BJ (cell line): ENCODE data around the gene CACNB3. TPM values are rescaled to one million over a fixed set of nuclear protein-coding genes. Genes with fewer than 3 reads are reported as not detected.

Source experiments
- CTCF ChIA-PET: fragments of 350-600 bp; formaldehyde crosslinking; extraction: SDS; loops from one replicate; lab custom pipeline; 2021; ENCODE audit warnings: antibody characterized with exemption, inconsistent platforms; lab: Yijun Ruan, JAX
- POLR2A ChIA-PET: fragments of 300-600 bp; sonication (Branson Sonifier 250); formaldehyde crosslinking; extraction: SDS; loops from one replicate; lab custom pipeline; 2021; ENCODE audit warnings: antibody characterized with exemption; lab: Charles Lee
- DNase-seq: peaks from one replicate; pipeline ENCODE4 v3.0.0-alpha.2; 2011; ENCODE audit warnings: low read depth
- H3K27me3 ChIP-seq: 2 replicates; pipeline ENCODE4 v1.6.0; 2011; ENCODE audit warnings: low read length; ENCODE audit not compliant: control insufficient read depth, insufficient read depth
- H3K36me3 ChIP-seq: 2 replicates; pipeline ENCODE4 v1.5.1; 2011; ENCODE audit warnings: low read length; ENCODE audit not compliant: control insufficient read depth, insufficient read depth
- H3K4me3 ChIP-seq: 2 replicates; pipeline ENCODE4 v1.5.1; 2011; ENCODE audit warnings: low read depth, mild to moderate bottlenecking, control low read depth, low read length
- polyA plus RNA-seq: library from polyadenylated mRNA; depleted of rRNA; stranded (reverse); fragments of >200 nt; gene quantifications from 2 replicates; pipeline ENCODE4 v1.2.3, GENCODE V29; 2011
- TF ChIP-seq, protein P1 (sequence below): IDR thresholded peaks from 2 replicates; pipeline ENCODE4 v1.5.1; 2011; ENCODE audit warnings: low read depth, mild to moderate bottlenecking, control low read depth, inconsistent platforms, low read length, moderate library complexity; ENCODE audit not compliant: insufficient read depth

Gene CACNB3
- polyA plus RNA-seq, 1 experiment, result 48.2 TPM

DNA sequence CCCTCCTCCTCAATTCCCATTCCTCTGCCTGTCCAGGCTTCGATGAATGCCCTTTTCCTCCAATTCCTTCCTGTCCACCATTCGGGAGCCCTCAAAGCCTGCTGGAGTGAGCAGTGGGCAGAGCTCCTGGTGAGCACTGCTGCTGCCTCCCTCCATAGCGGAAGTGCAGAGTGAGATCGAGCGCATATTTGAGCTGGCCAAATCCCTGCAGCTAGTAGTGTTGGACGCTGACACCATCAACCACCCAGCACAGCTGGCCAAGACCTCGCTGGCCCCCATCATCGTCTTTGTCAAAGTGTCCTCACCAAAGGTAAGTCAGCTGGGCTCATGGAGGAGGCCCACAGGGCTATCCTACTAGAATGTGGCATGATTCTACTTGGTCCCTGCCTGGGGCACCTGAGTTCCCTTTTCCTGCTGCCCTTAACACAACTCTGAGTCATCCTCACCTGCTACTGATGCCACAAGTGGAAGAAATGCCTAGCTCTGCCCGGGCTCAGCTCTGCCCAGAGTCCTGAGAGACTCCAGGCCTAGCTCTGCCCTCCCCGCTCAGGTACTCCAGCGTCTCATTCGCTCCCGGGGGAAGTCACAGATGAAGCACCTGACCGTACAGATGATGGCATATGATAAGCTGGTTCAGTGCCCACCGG is 8.0 kb downstream of the CACNB3 start:
- CTCF ChIA-PET, result interaction anchor here (1.3 to 4.9 kb wide), 3 partner anchors 12 to 152 kb away, joined by 3 to 17 read pairs (median 14); partner anchors contain the start of genes DDX23 and WNT1
- POLR2A ChIA-PET, result no interaction called here

DNA sequence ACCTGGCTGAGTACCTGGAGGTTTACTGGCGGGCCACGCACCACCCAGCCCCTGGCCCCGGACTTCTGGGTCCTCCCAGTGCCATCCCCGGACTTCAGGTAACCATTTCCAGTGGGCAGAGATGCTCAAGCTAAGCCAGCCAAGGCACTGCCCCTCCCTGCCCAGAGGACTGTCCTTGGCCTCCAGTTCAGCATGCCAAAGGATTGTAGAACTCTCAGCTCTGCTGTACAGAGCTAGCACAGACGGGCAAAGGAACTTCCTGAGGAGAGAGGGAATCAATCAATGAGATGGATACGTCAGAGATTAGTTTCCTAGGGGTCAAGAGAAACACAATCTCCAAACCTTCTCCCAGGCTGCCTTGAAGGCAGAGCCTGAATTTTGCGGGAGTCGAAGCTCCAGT is 8.7 kb downstream of the CACNB3 start:
- H3K36me3 ChIP-seq, result peaks cover 53% of the 10 kb centered on the region
- ChIA-PET CTCF (interaction anchor here (0.5 to 4.9 kb wide), 4 partner anchors 13 to 151 kb away, joined by 3 to 17 read pairs (median 8); partner anchors contain the start of genes DDX23 and WNT1), POLR2A (no interaction called here)
- DNase-seq, result no peak
- TF ChIP-seq, protein P1, sequence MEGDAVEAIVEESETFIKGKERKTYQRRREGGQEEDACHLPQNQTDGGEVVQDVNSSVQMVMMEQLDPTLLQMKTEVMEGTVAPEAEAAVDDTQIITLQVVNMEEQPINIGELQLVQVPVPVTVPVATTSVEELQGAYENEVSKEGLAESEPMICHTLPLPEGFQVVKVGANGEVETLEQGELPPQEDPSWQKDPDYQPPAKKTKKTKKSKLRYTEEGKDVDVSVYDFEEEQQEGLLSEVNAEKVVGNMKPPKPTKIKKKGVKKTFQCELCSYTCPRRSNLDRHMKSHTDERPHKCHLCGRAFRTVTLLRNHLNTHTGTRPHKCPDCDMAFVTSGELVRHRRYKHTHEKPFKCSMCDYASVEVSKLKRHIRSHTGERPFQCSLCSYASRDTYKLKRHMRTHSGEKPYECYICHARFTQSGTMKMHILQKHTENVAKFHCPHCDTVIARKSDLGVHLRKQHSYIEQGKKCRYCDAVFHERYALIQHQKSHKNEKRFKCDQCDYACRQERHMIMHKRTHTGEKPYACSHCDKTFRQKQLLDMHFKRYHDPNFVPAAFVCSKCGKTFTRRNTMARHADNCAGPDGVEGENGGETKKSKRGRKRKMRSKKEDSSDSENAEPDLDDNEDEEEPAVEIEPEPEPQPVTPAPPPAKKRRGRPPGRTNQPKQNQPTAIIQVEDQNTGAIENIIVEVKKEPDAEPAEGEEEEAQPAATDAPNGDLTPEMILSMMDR, result no peak
- no peaks in the 10 kb centered on the region for H3K27me3 ChIP-seq
- no peak overlapping the region for H3K4me3 ChIP-seq

More for the DNA sequence above, 8.0 kb downstream of the CACNB3 start:
- TF ChIP-seq, protein P1, result no peak
- DNase-seq, result no peak
- peaks cover 46% of the 10 kb centered on the region for H3K36me3 ChIP-seq
- no peaks in the 10 kb centered on the region for H3K27me3 ChIP-seq
- no peak overlapping the region for H3K4me3 ChIP-seq

DNA sequence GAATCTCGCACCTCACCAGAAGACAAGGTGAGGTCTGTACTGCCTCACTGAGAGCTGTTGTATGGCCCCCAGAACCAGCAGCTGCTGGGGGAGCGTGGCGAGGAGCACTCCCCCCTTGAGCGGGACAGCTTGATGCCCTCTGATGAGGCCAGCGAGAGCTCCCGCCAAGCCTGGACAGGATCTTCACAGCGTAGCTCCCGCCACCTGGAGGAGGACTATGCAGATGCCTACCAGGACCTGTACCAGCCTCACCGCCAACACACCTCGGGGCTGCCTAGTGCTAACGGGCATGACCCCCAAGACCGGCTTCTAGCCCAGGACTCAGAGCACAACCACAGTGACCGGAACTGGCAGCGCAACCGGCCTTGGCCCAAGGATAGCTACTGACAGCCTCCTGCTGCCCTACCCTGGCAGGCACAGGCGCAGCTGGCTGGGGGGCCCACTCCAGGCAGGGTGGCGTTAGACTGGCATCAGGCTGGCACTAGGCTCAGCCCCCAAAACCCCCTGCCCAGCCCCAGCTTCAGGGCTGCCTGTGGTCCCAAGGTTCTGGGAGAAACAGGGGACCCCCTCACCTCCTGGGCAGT is 9.3 kb downstream of the CACNB3 start:
- H3K27me3 ChIP-seq, result no peaks in the 10 kb centered on the region
- ChIA-PET CTCF (interaction anchor here (0.5 to 4.9 kb wide), 4 partner anchors 13 to 65 kb away, joined by 3 to 18 read pairs (median 16); partner anchors contain the start of gene DDX23), POLR2A (no interaction called here)
- DNase-seq, result no peak
- H3K4me3 ChIP-seq, result no peak overlapping the region
- peaks cover 58% of the 10 kb centered on the region for H3K36me3 ChIP-seq
- TF ChIP-seq, protein P1, result no peak

DNA sequence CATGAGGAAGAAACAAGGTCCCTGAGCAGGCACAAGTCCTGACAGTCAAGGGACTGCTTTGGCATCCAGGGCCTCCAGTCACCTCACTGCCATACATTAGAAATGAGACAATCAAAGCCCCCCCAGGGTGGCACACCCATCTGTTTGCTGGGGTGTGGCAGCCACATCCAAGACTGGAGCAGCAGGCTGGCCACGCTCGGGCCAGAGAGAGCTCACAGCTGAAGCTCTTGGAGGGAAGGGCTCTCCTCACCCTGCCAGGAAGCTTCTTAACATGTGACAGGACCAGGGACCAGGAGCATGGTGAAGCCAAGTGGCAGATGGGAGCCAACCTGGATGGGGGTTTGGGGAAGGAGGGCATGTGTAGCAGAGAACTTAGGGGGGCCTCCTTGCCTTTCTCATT is 10.0 kb downstream of the CACNB3 start:
- H3K27me3 ChIP-seq, result no peaks in the 10 kb centered on the region
- H3K36me3 ChIP-seq, result peaks cover 63% of the 10 kb centered on the region
- TF ChIP-seq, protein P1, result no peak
- no peak for DNase-seq
- CTCF ChIA-PET, result interaction anchor here (1.2 to 4.9 kb wide), 3 partner anchors 9 to 24 kb away, joined by 4 to 18 read pairs (median 17); partner anchors contain the start of gene DDX23
- no peak overlapping the region for H3K4me3 ChIP-seq
- POLR2A ChIA-PET, result no interaction called here

DNA sequence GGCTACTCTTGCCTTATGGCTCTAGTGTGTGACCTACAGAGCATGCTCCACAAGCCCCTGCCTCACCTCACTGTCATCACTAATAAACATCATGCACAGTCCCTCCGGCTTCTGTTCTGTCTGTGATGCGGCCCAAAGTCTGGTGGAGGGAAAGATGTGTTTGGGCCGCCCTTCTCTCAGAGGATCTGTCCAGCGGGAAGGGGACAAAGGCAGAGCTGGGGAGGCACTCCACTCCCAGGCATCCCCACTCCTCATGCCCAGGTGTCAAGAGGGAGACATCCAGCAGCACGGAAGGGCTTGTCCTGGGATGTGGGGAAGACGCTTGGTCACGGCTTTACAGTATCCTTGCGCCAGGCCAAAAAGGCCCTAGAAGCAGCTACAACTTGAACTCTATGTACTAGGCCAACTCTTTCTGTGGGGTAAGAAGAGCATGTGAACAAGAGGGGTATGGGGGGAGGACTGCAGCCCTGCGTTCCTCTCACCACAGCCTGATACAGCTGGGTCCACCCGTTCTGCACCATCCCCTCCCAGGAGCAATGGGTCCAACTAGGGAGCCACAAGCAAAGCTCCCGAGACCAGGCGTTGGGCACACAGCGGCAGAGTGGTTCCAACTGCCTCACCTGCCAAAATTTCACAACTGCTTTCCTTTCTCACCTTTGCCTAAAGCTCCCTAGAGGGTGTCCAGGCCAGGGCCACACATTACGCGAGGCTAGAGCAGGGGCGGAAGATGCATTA is 10.7 kb downstream of the CACNB3 start:
- TF ChIP-seq, protein P1, result no peak
- Histone ChIP-seq H3K4me3 (no peak overlapping the region), H3K27me3 (no peaks in the 10 kb centered on the region), H3K36me3 (peaks cover 60% of the 10 kb centered on the region)
- ChIA-PET POLR2A (no interaction called here), CTCF (interaction anchor here (1.2 to 4.9 kb wide), 3 partner anchors 9 to 24 kb away, joined by 4 to 18 read pairs (median 17); partner anchors contain the start of gene DDX23)
- DNase-seq, result no peak
